HG02970 (cell line): ENCODE measurements around the gene P2RY2.
"Not testable (repeated sequence)": the region's sequence is repeated elsewhere in the genome, so short reads cannot be mapped to it uniquely, and the experiment has no call there.

Source experiments
- ATAC-seq: cut with Tn5 transposase; IDR thresholded peaks from one replicate; pipeline ENCODE4 v1.9.1; 2021; ENCODE audit warnings: mild to moderate bottlenecking, moderate library complexity, moderate number of reproducible peaks; ENCODE audit not compliant: unreplicated experiment, low FRiP score

Gene P2RY2

GRCh38 chr11:73225001-73225686 is 7.1 kb downstream of the P2RY2 start:
- ATAC-seq = no peak

- no peak for ATAC-seq
These were observed 7.8 kb downstream of the P2RY2 start for GRCh38 chr11:73225851-73226250.

GRCh38 chr11:73226297-73227006 is 8.4 kb downstream of the P2RY2 start:
- no peak for ATAC-seq

DNA sequence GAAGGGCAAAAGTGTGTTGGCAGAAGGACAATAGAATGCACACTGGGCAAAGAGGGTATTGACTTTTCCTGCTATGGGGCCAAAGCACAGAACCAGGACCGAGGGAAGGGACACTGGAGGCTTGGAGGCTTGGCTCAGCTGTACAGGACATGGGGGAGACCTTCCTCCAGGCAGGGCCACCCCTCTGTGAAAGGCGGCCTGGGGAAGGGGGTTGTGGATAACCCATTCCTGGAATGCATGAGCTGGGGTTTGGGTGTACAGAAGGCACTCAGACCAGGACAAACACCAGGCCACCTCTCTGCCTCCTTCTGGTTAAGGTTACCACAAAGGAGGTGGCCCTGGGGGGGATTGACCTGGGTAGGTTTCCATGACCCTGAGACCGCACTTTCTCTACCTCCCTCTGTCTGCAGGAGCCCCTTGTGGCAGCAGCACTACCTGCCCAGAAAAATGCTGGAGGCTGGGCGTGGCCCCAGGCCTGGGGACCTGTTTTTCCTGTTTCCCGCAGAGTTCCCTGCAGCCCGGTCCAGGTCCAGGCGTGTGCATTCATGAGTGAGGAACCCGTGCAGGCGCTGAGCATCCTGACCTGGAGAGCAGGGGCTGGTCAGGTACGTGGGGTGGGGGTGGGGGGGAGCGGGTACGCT is 9.6 kb downstream of the P2RY2 start:
- ATAC-seq = no peak

GRCh38 chr11:73228268-73229134 is 10.4 kb downstream of the P2RY2 start:
- ATAC-seq = no peak

DNA sequence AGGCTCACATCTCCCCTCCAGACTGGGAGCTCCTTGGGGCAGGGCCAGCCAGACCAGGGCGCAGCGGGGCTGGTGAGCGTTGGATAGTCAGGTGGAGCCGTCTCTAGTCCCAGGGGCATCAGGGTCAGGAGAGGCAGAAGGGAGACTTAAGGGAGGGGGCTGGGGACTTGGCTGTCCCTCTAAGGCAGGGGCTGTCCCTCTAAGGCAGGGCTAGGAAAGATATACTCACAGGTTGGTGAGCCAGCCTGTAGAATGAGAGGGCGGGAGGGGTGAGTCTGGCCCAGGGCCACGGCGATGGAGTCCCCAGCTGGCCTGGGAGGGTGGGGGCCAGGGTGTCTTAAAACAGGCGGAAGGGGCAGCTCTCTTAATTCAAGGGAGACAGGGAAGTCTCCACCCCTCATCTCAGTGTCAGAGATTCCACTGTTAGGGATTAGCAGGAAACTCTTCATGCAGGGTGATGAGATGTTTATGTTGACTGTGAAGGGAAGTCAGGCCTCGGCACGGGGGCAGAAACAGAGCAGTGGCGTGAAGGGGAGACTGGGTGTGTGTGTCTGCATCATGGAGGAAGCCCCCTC is 11.3 kb downstream of the P2RY2 start:
- ATAC-seq = no peak

GRCh38 chr11:73229896-73230875 is 12.1 kb downstream of the P2RY2 start:
- ATAC-seq = no peak

DNA sequence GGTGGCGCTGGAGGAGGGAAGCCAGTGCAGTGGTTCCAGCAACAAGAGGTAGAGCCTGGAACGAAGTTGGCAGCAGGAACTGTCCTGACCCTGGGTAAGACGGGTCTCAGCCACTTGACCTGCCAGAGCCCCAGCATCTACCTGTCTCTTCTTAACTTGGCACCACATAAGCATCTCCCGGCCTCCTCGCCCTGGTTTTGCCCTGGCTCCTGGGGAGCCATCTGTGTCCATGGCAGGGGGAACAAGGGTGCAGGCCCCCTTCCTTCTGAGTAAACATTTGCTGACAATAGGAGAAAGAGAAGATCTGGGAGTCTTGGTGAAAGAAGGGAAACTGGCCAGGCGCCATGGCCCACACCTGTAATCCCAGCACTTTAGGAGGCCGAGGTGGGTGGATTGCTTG is 12.8 kb downstream of the P2RY2 start:
- ATAC-seq = no peak

DNA sequence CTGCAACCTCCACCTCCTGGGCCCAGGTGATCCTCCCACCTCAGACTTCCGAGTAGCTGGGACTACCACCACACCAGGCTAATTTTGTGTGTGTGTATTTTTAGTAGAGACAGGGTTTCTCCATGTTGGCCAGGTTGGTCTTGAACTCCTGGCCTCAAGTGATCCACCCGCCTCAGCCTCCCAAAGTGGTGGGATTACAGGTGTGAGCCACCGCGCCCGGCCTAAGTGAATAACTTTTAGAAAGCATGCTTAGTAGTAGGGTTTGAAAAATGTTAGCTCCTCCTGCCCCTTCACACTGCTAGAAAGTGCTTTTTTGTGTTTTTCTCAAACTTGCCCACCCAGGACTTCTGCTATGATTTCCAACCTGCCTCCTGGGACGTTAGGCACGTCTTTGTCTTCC is 14.4 kb downstream of the P2RY2 start:
- ATAC-seq = not testable (repeated sequence)

GRCh38 chr11:73233211-73233610 is 15.1 kb downstream of the P2RY2 start:
- ATAC-seq = no peak

DNA sequence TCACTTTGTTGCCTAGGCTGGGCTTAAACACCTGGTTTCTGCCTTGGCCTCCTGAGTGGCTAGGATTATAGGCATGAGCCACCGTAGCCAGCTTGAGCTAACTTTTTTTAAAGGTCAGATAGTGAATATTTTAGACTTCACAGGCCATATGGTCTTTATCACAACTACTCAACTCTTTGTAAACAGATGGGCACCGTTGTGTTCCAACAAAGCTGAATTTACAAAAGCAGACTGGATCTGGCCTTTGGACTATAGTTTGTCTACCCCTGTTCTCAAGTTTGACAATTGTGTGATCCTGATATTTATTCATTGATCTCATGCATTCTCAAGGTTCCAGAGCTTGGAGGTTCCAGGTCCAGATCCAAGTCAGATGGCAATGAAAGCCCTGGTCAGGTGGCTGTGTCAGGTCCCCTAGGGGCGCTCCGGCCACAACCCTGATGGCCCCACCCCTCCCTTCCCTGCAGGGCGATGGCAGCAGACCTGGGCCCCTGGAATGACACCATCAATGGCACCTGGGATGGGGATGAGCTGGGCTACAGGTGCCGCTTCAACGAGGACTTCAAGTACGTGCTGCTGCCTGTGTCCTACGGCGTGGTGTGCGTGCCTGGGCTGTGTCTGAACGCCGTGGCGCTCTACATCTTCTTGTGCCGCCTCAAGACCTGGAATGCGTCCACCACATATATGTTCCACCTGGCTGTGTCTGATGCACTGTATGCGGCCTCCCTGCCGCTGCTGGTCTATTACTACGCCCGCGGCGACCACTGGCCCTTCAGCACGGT is 15.8 kb downstream of the P2RY2 start:
- ATAC-seq = no peak

- no peak for ATAC-seq
These were observed 16.5 kb downstream of the P2RY2 start for GRCh38 chr11:73234471-73235181.

DNA sequence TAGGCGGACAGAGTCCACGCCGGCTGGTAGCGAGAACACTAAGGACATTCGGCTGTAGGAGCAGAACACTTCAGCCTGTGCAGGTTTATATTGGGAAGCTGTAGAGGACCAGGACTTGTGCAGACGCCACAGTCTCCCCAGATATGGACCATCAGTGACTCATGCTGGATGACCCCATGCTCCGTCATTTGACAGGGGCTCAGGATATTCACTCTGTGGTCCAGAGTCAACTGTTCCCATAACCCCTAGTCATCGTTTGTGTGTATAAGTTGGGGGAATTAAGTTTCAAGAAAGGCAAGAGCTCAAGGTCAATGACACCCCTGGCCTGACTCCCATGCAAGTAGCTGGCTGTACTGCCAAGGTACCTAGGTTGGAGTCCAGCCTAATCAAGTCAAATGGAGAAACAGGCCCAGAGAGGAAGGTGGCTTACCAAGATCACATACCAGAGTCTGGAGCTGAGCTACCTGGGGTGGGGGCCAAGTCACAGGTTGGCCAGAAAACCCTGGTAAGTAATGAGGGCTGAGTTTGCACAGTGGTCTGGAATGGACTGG is 17.2 kb downstream of the P2RY2 start:
- no peak for ATAC-seq

- ATAC-seq = no peak
These were observed 18.2 kb downstream of the P2RY2 start for GRCh38 chr11:73236205-73236765.

DNA sequence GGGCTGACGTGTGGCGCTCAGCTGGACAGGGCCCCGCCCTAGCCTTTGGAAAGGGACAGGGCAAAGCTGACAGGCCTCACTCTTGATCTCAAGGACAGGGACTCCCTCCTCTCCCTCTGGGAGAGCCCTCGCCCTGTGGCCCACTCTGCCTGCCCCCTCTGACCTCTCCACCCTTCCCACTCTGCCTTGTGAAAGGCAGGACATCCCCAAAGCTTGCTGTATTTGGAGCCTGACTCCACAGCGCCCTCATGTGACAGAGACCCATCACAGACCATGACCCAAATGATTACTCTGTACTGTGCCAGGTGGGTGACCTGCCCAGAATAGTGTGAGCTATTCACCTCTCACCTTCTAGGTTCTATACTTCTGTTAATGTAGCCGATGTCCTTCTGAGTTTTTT is 18.8 kb downstream of the P2RY2 start:
- ATAC-seq = no peak

- ATAC-seq = no peak
These were observed 19.6 kb downstream of the P2RY2 start for GRCh38 chr11:73237471-73238290.
